HG02840 (cell line): ENCODE data around the gene COL18A1.
"Not testable (repeated sequence)": the region's sequence is repeated elsewhere in the genome, so short reads cannot be mapped to it uniquely, and the experiment has no call there.

Experiments used
- ATAC-seq: cut with Tn5 transposase; IDR thresholded peaks from one replicate; pipeline ENCODE4 v1.9.1; 2021; ENCODE audit warnings: mild to moderate bottlenecking, moderate library complexity, moderate number of reproducible peaks; ENCODE audit not compliant: unreplicated experiment, low FRiP score

The COL18A1 gene

GRCh38 chr21:45366931-45367401 lies 38.0 kb upstream of the COL18A1 start:
- no peak for ATAC-seq

DNA sequence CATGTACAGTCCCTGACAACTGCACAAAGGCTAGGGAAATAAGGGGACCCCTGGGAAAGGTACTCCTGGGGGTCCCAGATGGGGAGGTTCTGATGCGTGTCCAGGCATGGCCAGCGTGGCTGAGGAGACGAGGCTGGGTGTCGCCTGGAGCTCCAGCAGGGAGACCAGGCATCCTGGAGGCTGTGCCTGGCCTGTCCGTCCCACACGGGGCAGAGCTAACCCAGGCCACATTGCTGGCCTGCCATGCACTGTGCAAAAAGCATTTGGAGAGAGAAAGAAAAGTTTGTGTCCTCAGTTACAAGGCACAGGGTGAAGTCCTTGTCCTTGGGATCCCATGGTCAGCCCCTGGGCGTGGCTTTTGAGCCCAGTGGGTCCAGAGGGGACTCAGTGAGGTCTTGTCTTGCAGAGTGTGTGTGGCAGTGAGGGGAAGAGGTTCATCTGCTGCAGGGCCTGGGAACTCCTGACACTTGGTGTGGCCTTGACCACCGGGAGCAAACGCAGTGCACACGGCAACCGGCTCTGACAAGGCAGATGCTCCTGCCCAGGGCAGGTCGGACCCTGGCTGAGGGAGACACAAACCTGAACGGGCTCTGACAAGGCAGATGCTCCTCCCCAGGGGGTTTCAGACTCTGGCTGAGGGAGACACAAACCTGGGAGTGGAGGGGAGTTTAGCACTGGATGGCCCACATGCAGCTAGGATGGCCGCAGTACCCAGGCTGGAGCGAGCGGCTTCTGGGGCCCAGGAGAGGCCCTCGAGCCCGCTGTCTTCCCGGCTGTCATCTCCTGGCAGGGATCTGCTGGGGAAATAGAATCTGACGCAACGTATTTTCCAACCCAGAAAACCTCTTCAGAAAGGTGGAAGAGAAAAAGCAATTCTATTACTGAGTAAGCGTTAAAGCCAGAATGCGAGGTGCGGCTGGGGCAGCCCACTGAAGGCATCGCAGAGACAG lies 37.3 kb upstream of the COL18A1 start:
- ATAC-seq, result no peak

DNA sequence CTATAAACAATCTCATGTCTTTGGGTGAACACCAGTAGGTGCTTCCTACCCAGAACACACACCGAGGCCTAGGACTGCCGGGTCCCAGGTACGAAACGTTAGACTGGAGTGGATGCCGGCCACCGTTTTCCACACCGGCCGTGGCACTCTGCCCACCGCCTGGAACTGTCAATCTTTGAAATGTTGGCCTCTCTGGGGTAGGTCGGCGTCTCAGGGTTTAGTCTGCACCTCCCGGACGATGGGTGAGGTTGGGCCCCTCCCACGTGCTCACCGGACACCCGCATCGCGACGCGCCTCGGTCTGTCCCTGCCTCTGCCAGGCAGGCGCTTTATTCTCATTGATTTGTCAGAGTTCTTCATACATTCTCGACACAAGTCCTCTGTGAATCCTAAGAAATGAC lies 35.9 kb upstream of the COL18A1 start:
- not testable (repeated sequence) for ATAC-seq

DNA sequence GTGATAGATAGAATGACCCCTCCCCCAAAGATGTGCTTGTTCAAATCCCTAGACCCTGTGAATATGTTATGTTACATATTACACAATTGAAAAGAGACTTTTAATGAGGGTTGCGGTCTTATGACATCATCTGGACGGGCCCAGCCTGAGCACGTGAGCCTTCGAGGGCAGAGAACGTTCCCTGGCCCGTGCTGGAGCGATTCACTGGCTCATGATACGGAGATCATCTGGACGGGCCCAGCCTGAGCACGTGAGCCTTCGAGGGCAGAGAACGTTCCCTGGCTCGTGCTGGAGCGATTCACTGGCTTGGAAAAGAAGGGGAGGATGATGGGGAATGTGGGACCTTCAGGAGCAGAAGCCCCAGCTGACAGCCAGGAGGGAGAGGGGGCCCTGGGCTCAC lies 34.4 kb upstream of the COL18A1 start:
- no peak for ATAC-seq

DNA sequence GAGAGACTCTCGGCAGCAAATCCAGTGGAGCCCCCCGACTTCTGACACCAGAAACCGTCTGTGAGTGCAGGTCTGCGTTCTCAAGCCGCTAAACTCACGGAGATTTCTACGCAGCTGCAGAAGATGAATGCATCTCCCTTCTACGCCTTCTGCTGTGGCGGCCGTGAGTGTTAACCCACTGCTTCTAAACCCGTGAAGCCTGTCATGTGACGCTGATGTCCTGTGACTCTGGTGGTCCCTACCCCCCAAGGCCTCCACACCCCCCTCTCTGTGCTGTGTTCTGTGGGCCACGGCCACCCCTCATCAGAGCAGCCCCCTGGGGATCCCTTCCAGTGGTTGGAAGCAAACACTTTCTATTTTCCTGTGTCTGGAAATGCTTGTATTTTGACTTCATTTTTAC lies 33.9 kb upstream of the COL18A1 start:
- no peak for ATAC-seq

DNA sequence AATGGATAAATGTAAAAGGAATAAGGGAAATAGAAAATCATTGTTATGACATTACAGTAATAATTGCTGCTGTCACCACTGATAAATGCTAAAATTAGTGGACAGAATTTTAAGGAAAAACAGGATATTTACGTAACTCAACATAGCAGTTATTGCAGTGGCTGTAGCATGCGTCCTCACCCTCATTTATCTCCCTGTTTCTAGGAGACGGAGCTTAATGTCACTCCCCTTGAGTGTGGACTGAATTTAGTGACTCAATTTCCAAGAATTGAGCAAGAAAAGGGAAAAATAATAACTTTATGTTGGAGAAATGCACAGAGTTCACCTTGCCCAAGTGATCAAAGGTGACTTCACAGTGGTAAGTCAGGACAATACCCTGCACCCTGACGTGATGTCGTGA lies 33.3 kb upstream of the COL18A1 start:
- ATAC-seq, result no peak

DNA sequence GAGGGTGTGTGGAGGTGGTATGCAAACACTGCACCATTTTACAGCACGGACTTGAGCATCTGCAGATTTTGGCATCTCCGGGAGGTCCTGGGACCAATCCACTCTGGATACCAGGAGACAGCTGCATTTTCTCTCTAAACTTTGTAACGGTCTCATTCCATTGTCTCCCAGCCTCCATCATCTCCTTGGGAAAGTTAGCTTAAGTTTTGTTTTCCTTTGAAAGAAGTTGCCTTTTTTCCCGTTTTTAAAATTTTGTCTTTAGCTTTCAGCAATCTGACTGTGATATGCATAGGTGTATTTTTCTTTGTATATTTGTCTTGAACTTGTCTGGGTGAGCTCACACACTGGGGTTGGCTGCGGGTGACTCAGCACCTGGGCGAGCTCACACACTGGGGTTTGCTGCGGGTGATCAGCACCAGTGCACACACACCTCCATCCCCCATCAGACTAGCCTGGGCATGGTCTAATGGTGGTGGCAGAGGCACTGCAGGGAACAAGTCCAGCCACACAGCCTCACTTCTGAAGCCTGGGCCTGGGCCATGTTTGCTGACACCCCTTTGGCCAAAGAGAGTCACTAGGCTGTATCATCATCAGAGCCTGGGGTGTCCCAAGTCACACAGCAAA lies 32.1 kb upstream of the COL18A1 start:
- no peak for ATAC-seq

- no peak for ATAC-seq
These were observed 30.8 kb upstream of the COL18A1 start for GRCh38 chr21:45373991-45374816.

- ATAC-seq, result no peak
These were observed 30.0 kb upstream of the COL18A1 start for GRCh38 chr21:45374826-45375455.

- ATAC-seq, result no peak
These were observed 28.3 kb upstream of the COL18A1 start for GRCh38 chr21:45376459-45377324.

- no peak for ATAC-seq
These were observed 27.6 kb upstream of the COL18A1 start for GRCh38 chr21:45377325-45377709.

GRCh38 chr21:45377866-45378257 lies 27.1 kb upstream of the COL18A1 start:
- ATAC-seq, result no peak

DNA sequence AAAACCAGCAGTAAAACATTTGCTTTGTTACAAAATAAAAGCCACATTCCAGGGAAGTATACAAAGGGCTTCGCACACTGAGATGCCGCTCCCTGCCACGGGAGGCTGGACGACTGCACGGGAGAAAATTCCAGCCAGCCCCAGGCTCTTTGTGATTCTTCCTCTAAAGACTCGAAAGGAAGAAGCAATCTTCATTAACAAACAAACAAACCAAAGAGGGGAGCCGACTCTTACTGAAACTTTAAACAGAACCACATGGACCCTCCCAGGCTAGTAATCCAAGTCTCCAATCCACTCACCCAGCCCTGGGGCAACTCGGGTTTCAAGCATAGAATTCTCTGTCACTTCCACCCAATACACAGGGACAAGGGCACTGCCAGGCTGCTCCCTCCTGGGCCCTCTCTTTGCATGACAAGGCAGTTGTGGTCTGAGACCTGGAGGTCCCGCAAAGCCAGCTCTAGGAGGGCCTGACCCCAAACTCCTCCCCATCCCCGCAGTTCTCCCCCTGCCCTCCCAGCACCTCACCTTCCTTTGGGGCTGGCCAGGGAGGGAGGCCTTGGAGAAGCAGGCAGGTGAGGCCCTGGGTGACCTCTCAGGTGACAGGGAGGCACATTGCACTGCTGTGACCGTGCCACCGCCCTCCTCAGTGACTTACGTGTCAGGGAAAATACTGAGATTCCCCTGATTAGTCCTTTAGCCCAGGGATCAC lies 26.6 kb upstream of the COL18A1 start:
- ATAC-seq, result no peak

DNA sequence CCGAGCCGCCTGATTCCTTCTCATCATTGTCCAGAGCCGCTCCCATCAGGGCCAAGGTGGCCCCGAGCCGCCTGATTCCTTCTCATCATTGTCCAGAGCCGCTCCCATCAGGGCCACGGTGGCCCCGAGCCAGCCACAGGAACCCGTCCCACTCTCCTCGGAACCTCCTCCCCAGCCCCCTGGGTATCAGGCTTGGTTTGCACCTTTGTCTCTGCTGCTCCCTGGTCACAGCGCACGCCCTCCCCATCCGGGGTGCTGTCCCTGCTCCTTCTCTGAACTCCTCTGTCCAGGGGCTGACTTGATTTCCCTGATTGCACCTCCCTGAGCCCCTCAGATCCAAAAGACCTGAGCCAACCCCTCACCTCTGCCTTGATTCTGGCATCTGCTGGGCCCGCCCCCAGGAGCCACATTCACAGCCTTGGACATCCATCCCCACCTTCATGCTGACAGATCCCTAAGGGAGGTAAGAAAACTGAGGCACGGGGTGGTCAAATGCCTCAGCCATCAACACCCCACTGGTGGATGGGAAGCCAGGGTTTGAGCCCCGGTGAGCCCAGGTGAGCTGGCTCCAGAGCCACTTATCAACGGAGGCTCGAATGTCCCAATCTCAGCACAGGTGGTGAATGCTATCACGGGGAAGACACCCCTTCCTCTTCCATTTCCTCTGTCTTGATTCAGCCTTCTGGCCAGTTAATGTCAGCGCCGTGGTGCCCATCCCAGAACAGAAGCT lies 25.6 kb upstream of the COL18A1 start:
- no peak for ATAC-seq

- ATAC-seq, result no peak
These were observed 25.0 kb upstream of the COL18A1 start for GRCh38 chr21:45379901-45380330.

GRCh38 chr21:45380566-45380965 lies 24.4 kb upstream of the COL18A1 start:
- no peak for ATAC-seq

DNA sequence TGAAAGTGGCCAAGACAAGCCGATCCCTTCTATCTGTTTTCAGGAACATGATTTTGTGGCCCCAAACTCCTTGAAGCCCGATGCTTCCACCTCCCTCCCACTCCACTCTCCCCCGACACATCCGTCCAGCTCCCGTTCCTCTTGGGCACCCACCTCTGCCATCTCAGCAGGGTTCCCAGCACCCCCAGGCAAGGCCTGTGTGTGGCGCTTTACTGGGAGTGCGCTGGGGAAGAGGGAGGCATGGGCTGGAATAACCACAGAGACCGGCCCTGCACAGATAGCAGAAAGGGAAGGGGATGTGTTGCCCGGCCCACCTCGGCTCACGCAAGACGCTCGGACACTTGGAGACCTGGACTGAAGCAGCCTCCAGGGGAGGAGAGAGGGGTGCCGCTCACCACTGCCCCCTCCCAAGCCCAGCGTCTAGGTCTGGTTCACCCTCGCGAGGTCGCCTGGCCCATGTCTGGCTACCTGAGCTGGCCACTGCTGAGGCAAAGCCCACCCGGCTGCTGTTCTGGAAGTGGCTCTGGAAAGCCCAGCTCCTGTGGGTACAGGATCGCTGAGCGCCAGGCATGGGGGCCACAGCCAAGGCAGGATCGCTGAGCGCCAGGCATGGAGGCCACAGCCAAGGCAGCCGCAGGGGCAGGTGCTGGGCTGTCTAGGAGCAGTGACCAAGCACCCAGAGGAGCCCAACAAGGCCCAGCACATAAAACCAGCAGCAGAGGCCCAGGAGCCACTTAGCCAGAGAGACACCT lies 23.8 kb upstream of the COL18A1 start:
- ATAC-seq, result no peak
